COR-L47 (cell line): Measurements from ENCODE around the gene SKI.

Source experiments
- DNase-seq: peaks from one replicate; lab custom pipeline; 2025; lab: John Stamatoyannopoulos, UW

Gene SKI

GRCh38 chr1:2276803-2277580 is 48.9 kb downstream of the SKI start:
- no peak for DNase-seq

- no peak for DNase-seq
Measured at GRCh38 chr1:2277741-2278488, 49.8 kb downstream of the SKI start.

DNA sequence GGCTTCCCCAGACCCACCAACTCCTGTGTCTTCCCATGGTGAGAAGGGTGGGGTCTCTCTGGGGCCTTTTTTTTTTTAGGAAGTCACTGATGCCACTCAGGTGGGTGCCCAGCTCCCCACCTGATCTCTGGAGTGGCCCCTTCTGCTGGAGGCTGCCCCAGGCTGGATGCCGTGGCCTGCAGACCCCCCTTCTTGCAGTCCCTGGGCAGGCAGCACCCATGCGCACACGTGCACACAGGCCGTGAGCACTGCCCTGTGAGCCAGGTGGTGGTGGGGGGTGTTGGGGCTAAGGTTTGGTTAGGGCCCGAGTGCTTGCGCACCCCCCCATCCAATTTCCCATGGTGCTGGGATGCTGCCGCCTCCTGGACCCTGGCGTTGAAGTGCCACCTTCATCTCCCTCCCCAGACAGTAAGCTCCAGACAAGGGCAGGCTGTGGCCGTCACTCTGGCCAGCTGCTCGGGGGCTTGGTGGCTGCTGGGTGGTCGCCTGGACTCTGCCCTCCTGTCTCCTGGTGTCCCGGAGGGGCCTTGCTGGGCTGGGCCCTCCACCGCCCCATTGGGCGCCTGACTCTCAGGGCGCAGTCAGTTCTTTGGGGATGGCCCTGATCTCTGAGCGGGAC is 50.6 kb downstream of the SKI start:
- no peak for DNase-seq

- DNase-seq: no peak
Measured at GRCh38 chr1:2279210-2279639, 51.1 kb downstream of the SKI start.

GRCh38 chr1:2279817-2280216 is 51.7 kb downstream of the SKI start:
- DNase-seq: no peak

DNA sequence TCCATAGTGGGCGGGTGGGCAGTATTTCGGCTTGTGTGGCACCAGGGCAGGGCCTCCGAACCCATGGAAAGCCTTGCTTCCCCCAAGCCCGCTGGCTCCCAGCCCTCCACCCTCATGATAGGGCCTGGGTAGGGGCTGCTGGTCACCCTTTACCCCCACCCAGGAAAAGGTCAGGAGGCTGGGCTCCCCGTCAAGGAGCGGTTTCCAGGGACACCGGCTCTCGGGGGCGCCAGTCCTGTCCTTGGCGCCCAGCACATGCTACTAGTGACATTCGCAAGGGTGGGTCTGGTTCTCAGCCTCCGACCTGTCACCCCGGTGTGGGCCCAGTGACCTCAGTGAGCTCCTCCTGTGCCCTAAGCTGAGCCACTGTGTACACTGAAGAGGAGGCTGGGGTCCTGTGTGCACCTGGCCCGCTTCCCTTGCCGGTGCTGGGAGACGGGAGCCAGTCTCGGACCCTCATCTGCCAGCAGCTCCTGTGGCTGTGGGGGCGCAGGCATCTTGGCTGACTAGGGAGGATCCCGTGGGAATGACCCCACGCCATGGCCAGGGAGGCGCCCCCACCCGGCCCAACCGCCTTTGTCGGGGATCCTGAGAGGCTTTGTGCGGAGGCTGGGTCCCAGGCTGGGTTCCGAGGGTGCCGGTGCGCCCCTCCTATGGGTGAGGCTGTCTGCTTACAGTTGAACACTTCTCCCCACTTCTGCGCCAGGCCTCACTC is 54.6 kb downstream of the SKI start:
- DNase-seq: no peak

DNA sequence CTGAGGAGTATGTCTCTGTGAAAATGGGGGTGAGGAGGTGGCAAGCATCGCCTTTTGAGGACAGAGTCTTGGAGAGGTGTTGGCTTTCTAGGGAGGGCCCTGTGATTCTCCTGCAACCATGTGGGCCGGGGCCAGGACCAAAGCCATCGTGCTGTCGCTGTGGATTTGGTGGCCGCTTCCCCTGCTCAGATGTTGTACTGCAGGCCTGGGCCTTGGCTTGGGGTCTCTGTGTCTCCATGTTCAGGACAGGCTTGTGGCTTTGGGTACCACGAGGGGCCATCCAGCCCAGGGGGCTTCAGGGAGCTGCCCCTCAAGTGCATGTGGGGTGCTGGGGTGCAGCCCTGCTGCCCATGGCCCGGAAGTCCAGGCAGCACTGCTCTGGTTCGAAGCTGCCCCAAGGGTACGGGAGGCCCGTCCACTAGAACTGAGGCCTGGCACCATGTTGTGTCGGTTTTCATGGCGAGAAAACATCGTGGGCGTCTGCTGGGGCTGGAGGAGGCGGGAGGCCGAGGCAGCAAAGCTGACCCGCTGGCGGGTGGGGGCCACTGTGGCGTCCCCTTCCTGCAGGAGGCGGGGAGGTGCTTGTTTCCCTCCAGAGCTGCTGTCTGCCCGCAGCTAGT is 55.4 kb downstream of the SKI start:
- DNase-seq: no peak

GRCh38 chr1:2283991-2284895 is 56.1 kb downstream of the SKI start:
- no peak for DNase-seq

- no peak for DNase-seq
Measured at GRCh38 chr1:2284932-2285331, 56.8 kb downstream of the SKI start.

DNA sequence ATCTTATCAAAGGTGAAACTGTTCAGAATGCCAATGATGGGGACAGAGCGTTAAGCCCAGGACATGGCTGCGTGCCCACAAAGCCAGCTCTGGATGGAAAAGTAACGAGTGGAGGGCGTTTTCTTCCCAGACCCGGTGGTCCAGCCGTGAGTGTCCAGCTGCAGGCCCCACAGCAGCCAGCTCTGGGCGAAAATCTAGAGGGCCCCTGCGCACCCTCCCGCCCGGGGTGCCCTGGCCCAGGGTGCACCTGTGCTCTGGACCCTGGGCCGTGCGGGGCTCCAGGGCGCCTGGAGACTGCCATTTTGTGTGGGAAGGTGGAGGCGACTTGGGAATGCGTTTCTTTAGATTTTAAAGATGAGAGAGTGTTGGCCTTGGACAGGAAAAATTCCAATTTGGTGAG is 58.8 kb downstream of the SKI start:
- no peak for DNase-seq

DNA sequence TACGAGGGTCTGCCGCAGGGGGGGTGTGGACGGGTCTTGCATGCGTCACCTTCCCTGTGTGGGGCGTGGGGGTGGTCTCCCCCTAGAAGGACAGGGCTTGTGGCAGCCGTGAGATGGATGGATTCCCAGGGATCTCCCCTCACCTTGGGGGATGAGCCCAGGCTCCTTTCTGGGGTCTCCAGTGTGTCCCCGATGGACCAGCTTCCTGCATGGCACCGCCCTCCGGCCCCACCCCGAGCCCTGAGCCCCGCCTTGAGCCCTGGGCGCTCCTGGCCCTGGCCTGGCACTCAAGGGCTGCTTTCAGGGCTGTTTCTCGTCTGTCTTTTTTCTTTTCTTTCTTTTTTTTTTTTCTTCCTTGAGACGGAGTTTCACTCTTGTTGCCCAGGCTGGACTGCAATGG is 59.5 kb downstream of the SKI start:
- no peak for DNase-seq

- DNase-seq: no peak
Measured at GRCh38 chr1:2288311-2288710, 60.2 kb downstream of the SKI start.

DNA sequence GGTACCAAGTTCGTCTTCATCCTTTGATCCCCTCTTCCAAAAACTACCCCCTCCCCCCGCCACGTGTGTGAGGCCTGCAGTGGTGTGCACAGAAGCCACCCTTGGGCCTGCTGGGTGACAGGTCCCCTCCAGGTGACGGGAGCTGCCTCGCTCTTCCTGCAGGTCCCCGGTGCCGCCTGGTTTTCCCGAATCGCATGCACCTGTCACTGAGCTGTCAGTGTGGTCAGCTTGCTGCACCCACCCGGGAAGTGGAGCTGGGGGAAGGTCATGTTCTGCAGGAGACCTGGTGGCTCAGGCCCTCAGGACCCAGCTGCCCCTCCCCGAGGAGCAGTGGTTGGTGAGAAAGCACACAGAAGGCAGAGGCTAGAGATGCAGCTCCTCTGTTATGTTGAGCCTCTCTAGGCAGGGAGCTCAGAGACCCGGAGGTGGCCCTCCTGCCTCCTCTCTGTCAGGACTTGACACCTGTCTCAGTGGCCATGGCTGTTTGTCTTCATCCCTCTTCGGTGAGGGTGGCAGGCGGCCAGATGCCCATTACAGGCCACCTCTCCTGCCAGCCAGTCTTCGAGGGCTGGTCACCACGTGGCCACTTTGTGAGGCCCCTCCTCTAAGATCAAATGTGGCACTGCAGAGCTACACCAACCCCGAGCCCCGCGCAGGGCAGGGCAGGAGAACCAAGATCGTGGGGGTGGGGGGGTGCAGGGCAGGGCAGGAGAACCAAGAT is 60.9 kb downstream of the SKI start:
- no peak for DNase-seq

DNA sequence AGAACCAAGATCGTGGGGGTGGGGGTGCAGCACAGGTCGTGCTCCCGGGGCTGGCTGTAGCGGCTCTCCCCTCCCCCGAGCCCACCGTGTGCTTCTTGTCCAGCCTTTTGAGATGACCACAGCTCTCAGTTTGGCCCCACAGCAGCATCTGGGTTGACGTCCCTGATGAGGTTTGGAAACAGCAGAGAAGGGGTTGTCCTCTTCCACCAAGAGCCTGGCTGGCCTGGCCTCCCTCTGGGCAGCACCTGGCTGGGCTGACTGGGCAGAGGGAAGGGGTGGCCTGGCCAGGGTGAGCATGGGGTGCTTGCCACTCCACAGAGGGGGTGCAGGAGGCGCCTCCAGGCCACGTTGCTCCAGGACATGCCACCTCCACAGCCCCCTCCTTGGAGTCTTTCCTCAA is 61.5 kb downstream of the SKI start:
- DNase-seq: no peak

GRCh38 chr1:2290171-2290578 is 62.1 kb downstream of the SKI start:
- DNase-seq: no peak

- no peak for DNase-seq
Measured at GRCh38 chr1:2290595-2291510, 62.7 kb downstream of the SKI start.

- DNase-seq: no peak
Measured at GRCh38 chr1:2291577-2291976, 63.5 kb downstream of the SKI start.

DNA sequence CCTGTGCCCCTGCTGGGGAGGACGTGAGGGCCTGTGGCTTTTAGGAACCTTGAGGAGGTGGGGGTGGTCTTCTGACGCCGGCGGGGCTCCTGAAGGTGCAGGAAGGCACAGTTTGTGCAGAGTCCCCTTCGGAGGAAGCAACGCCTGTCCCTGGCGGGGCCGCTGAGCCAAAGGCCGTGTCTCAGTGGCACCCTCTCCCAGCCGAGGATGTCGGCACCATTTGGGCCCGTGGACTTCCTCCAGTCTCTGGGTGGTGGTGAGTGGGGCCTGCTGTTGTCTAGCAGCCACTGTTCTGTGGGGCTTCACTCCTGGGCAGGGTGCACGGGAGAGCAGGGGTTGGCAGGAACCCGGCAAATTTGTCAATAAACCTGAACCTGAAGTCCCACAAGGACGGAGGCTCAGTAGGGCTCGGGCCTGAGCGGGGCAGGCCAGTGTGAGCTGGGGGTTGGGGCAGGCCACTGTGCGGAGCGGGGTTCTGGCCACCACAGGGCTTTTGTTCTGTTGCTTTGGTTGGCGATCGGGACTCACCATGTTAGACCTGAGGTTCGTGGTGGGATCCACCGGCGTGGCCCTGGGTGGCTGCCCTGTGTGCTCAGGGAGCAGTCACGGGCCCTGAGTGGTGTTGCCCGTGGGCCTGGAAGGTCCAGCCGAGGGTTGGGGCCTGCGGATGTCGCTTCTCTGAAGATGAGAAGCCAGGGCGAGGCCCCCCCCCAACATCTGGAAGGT is 64.8 kb downstream of the SKI start:
- DNase-seq: no peak
